CD8-positive, alpha-beta memory T cell (primary cell): Measurements from ENCODE around the gene GATA3. TPM values are rescaled to one million over a fixed set of nuclear protein-coding genes. Genes with fewer than 3 reads are reported as not detected.

Source experiments
- CTCF ChIA-PET: fragments of 350-600 bp; sonication (Branson Sonifier 250); formaldehyde crosslinking; loops from one replicate; lab custom pipeline; 2021; ENCODE audit warnings: antibody characterized with exemption; lab: Charles Lee
- POLR2A ChIA-PET: fragments of 350-600 bp; sonication (Branson Sonifier 250); formaldehyde crosslinking; loops from one replicate; lab custom pipeline; 2021; ENCODE audit warnings: antibody characterized with exemption; lab: Charles Lee
- DNase-seq, 5 donors: peaks; one replicate each; pipeline versions ENCODE4 v3.0.0 to v3.0.0-alpha.2; 2020 to 2022; ENCODE audit warnings: mixed read lengths in 1 of 5
- H3K27ac ChIP-seq: one replicate; pipeline ENCODE4 v1.7.0; 2013; ENCODE audit warnings: low read depth, mild to moderate bottlenecking, low read length, moderate library complexity
- H3K27me3 ChIP-seq: 2 replicates; pipeline ENCODE4 v1.7.0; 2013; ENCODE audit warnings: low read length, mild to moderate bottlenecking; ENCODE audit not compliant: insufficient read depth, poor library complexity, severe bottlenecking
- H3K36me3 ChIP-seq: 2 replicates; pipeline ENCODE4 v1.7.0; 2013; ENCODE audit warnings: mild to moderate bottlenecking, low read length, moderate library complexity; ENCODE audit not compliant: insufficient read depth
- H3K4me1 ChIP-seq: 2 replicates; pipeline ENCODE4 v1.7.0; 2013; ENCODE audit warnings: mild to moderate bottlenecking, low read length, moderate library complexity; ENCODE audit not compliant: insufficient read depth
- H3K4me3 ChIP-seq: 2 replicates; pipeline ENCODE4 v1.7.0; 2013; ENCODE audit warnings: mild to moderate bottlenecking, low read length
- H3K9me3 ChIP-seq: 2 replicates; pipeline ENCODE4 v1.7.0; 2013; ENCODE audit warnings: mild to moderate bottlenecking, low read length
- H3K27ac Mint-ChIP-seq, 8 donors: one replicate each; pipeline ENCODE4 v1.8.0; 2020 to 2021; ENCODE audit warnings: mixed read lengths in 8 of 8, mild to moderate bottlenecking in 6 of 8, inconsistent platforms in 3 of 8, moderate library complexity in 3 of 8
- H3K27me3 Mint-ChIP-seq, 2 donors: one replicate each; pipeline ENCODE4 v1.8.0; 2020 to 2021; ENCODE audit warnings: mixed read lengths in 2 of 2, mild to moderate bottlenecking in 1 of 2, moderate library complexity in 1 of 2
- H3K36me3 Mint-ChIP-seq, 3 donors: one replicate each; pipeline ENCODE4 v1.8.0; 2020 to 2021; ENCODE audit warnings: mixed read lengths in 3 of 3, inconsistent platforms in 1 of 3, mild to moderate bottlenecking in 1 of 3
- H3K4me1 Mint-ChIP-seq, 3 donors: one replicate each; pipeline ENCODE4 v1.8.0; 2020 to 2021; ENCODE audit warnings: mixed read lengths in 3 of 3, inconsistent platforms in 1 of 3, mild to moderate bottlenecking in 1 of 3
- H3K4me3 Mint-ChIP-seq, 7 donors: one replicate each; pipeline ENCODE4 v1.8.0; 2020 to 2021; ENCODE audit warnings: mixed read lengths in 7 of 7, mild to moderate bottlenecking in 6 of 7, moderate library complexity in 4 of 7, inconsistent platforms in 2 of 7
- H3K9me3 Mint-ChIP-seq, 5 donors: one replicate each; pipeline ENCODE4 v1.8.0; 2020 to 2022; ENCODE audit warnings: mixed read lengths in 5 of 5, mild to moderate bottlenecking in 3 of 5, moderate library complexity in 2 of 5, inconsistent platforms in 1 of 5
- polyA plus RNA-seq: library from polyadenylated mRNA; unstranded; fragments of 300-500 nt; fragmentation: Illumina TruSeq; gene quantifications from one replicate; pipeline ENCODE4 v1.2.3, GENCODE V29; 2021
- total RNA-seq, 2 experiments: library from RNA; stranded (reverse); gene quantifications; one replicate each; pipeline ENCODE4 v1.2.3, GENCODE V29; 2021

The GATA3 gene
- total and polyA plus RNA-seq, 3 experiments from 2014 or later, result 48.9 to 58.6 (median 53.3) TPM

DNA sequence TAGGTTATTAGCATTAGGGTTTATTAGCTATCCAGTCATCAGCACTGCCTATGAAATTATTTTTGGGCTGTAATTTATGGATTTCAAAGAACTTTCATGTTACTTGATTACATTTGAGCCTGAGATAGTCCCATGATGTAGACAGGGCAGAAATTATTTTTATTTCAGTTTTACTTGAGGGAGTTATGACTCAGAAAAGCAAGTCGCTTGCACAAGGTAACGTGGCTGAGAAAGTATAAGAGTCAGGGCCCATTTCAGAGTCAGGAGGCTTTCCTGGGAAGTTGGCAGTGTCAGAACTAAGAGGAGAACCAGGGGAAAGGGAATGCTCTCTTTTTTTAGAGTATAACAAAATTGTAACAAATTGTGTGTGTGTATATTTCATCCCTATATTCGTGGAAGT lies 16.5 kb downstream of the GATA3 start:
- H3K36me3 ChIP-seq, result peaks cover 77% of the 10 kb centered on the region
- ChIA-PET CTCF (no interaction called here), POLR2A (interaction anchor here (0.5 to 1.4 kb wide), 2 partner anchors 10 to 22 kb away, joined by 3 to 9 read pairs; no protein-coding TSS in a partner anchor)
- Mint-ChIP-seq H3K27ac (peak overlapping the region in 7 of 8 donors; percentile 13 to 91 (median 83)), H3K36me3 (peaks cover 28 to 95% (median 53%) of the 10 kb centered on the region in 3 donors), H3K27me3 (peaks cover 0 to 3% of the 10 kb centered on the region in 2 donors), H3K9me3 (no peaks in the 10 kb centered on the region), H3K4me3 (peak overlapping the region in 1 of 7 donors; percentile 38), H3K4me1 (peaks cover 53 to 86% (median 84%) of the 10 kb centered on the region in 3 donors)
- H3K4me3 ChIP-seq, result no peak overlapping the region
- no peaks in the 10 kb centered on the region for H3K9me3 ChIP-seq
- H3K4me1 ChIP-seq, result peaks cover 21% of the 10 kb centered on the region
- no peaks in the 10 kb centered on the region for H3K27me3 ChIP-seq
- H3K27ac ChIP-seq, result no peak overlapping the region
- no peak for DNase-seq

DNA sequence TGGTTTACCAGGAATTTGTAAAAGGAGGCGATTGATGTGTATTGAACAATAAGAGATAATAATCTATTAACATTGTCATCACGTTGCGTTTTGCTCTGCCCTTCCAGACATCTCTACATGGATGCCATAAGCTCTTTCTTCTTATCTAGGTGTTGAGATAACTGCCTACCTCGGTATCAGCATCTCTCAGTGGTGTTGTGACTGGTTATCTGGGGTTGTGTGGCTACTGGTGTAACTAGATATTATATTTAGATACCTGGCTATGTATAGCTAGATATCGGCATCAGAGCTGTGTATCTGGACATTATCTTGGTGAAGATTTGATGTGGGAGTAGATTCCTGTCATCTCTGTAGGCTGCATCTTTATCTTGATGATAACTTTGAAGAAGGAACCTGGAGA lies 17.2 kb downstream of the GATA3 start:
- H3K4me3 Mint-ChIP-seq, result no peak overlapping the region
- H3K4me3 ChIP-seq, result no peak overlapping the region
- CTCF ChIA-PET, result no interaction called here

DNA sequence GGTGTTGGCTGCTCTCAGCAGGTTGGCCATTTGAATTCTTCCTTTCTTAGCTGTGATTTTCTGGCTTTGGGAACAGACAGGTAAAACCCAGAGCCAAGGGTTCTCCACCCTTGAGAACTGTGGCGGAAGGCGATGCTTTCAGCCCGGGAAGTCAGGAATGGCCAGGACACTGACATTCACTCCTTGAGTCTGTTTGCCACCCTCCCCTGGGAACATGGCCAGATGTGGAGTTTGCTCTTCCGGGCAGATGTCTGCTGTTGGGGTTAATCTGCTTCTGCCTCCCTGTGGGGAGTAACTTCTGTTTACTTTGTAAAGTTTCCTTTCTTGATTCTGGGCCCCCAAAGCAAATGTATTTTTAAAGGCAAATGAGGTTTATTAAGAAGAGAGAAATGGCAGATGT lies 17.7 kb downstream of the GATA3 start:
- H3K27me3 Mint-ChIP-seq, result peaks cover 0 to 3% of the 10 kb centered on the region in 2 donors
- H3K4me1 Mint-ChIP-seq, result peaks cover 42 to 77% (median 72%) of the 10 kb centered on the region in 3 donors
- no peaks in the 10 kb centered on the region for H3K9me3 Mint-ChIP-seq
- peaks cover 20 to 89% (median 44%) of the 10 kb centered on the region in 3 donors for H3K36me3 Mint-ChIP-seq
- CTCF ChIA-PET, result no interaction called here
- H3K36me3 ChIP-seq, result peaks cover 68% of the 10 kb centered on the region
- no peaks in the 10 kb centered on the region for H3K9me3 ChIP-seq
- no peak overlapping the region for H3K27ac ChIP-seq
- DNase-seq, result no peak
- POLR2A ChIA-PET, result interaction anchor here (1.4 kb wide), 1 partner anchor 12 kb away, joined by 9 read pairs; no protein-coding TSS in a partner anchor
- H3K4me3 Mint-ChIP-seq, result peak overlapping the region in 1 of 7 donors; percentile 10
- peak overlapping the region; percentile 7 to 85 (median 58) for H3K27ac Mint-ChIP-seq
- no peaks in the 10 kb centered on the region for H3K27me3 ChIP-seq
- peaks cover 13% of the 10 kb centered on the region for H3K4me1 ChIP-seq
- H3K4me3 ChIP-seq, result no peak overlapping the region

More for the DNA sequence above, 17.2 kb downstream of the GATA3 start:
- peaks cover 70% of the 10 kb centered on the region for H3K36me3 ChIP-seq
- DNase-seq, result no peak
- H3K27ac ChIP-seq, result no peak overlapping the region
- no peaks in the 10 kb centered on the region for H3K9me3 ChIP-seq
- peaks cover 47 to 80% (median 77%) of the 10 kb centered on the region in 3 donors for H3K4me1 Mint-ChIP-seq
- H3K9me3 Mint-ChIP-seq, result no peaks in the 10 kb centered on the region
- H3K27ac Mint-ChIP-seq, result peak overlapping the region in 7 of 8 donors; percentile 18 to 86 (median 55)
- peaks cover 0 to 3% of the 10 kb centered on the region in 2 donors for H3K27me3 Mint-ChIP-seq
- peaks cover 24 to 91% (median 49%) of the 10 kb centered on the region in 3 donors for H3K36me3 Mint-ChIP-seq
- no peaks in the 10 kb centered on the region for H3K27me3 ChIP-seq
- H3K4me1 ChIP-seq, result peaks cover 15% of the 10 kb centered on the region
- POLR2A ChIA-PET, result interaction anchor here (0.6 to 1.4 kb wide), 2 partner anchors 11 to 57 kb away, joined by 3 to 9 read pairs; no protein-coding TSS in a partner anchor

DNA sequence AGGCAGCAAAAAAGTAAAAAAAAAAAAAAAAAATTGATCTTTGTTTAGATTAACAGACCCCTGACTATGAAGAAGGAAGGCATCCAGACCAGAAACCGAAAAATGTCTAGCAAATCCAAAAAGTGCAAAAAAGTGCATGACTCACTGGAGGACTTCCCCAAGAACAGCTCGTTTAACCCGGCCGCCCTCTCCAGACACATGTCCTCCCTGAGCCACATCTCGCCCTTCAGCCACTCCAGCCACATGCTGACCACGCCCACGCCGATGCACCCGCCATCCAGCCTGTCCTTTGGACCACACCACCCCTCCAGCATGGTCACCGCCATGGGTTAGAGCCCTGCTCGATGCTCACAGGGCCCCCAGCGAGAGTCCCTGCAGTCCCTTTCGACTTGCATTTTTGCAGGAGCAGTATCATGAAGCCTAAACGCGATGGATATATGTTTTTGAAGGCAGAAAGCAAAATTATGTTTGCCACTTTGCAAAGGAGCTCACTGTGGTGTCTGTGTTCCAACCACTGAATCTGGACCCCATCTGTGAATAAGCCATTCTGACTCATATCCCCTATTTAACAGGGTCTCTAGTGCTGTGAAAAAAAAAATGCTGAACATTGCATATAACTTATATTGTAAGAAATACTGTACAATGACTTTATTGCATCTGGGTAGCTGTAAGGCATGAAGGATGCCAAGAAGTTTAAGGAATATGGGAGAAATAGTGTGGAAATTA lies 19.4 kb downstream of the GATA3 start:
- ChIA-PET CTCF (interaction anchor here (0.7 to 1.9 kb wide), 2 partner anchors 14 to 60 kb away, joined by 3 to 5 read pairs; no protein-coding TSS in a partner anchor), POLR2A (interaction anchor here (1.1 kb wide), 1 partner anchor 14 kb away, joined by 3 read pairs; no protein-coding TSS in a partner anchor)
- Histone ChIP-seq H3K36me3 (peaks cover 57% of the 10 kb centered on the region), H3K4me1 (peaks cover 5% of the 10 kb centered on the region), H3K9me3 (no peaks in the 10 kb centered on the region), H3K4me3 (no peak overlapping the region), H3K27me3 (no peaks in the 10 kb centered on the region), H3K27ac (no peak overlapping the region)
- Mint-ChIP-seq H3K27ac (peak overlapping the region in 7 of 8 donors; percentile 46 to 86 (median 72)), H3K4me3 (no peak overlapping the region), H3K36me3 (peaks cover 18 to 83% (median 46%) of the 10 kb centered on the region in 3 donors), H3K9me3 (no peaks in the 10 kb centered on the region), H3K27me3 (peaks cover 0 to 3% of the 10 kb centered on the region in 2 donors), H3K4me1 (peaks cover 29 to 66% (median 62%) of the 10 kb centered on the region in 3 donors)
- no peak for DNase-seq

DNA sequence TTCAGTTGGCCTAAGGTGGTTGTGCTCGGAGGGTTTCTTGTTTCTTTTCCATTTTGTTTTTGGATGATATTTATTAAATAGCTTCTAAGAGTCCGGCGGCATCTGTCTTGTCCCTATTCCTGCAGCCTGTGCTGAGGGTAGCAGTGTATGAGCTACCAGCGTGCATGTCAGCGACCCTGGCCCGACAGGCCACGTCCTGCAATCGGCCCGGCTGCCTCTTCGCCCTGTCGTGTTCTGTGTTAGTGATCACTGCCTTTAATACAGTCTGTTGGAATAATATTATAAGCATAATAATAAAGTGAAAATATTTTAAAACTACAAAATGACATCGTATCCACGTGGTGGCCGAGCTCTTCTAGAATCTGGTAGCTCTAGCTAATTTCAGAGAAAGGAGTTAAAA lies 20.4 kb downstream of the GATA3 start:
- peaks cover 11 to 79% (median 40%) of the 10 kb centered on the region in 3 donors for H3K36me3 Mint-ChIP-seq
- Histone ChIP-seq H3K27me3 (no peaks in the 10 kb centered on the region), H3K36me3 (peaks cover 46% of the 10 kb centered on the region), H3K27ac (no peak overlapping the region), H3K4me1 (no peaks in the 10 kb centered on the region), H3K4me3 (no peak overlapping the region), H3K9me3 (no peaks in the 10 kb centered on the region)
- peak overlapping the region in 4 of 8 donors; percentile 42 to 82 (median 62) for H3K27ac Mint-ChIP-seq
- no peaks in the 10 kb centered on the region for H3K9me3 Mint-ChIP-seq
- no peak overlapping the region for H3K4me3 Mint-ChIP-seq
- peaks cover 0 to 3% of the 10 kb centered on the region in 2 donors for H3K27me3 Mint-ChIP-seq
- ChIA-PET CTCF (interaction anchor here (0.8 to 1.9 kb wide), 2 partner anchors 15 to 335 kb away, joined by 3 to 5 read pairs; no protein-coding TSS in a partner anchor), POLR2A (interaction anchor here (1.9 kb wide), 1 partner anchor 14 kb away, joined by 4 read pairs; no protein-coding TSS in a partner anchor)
- no peak for DNase-seq
- peaks cover 23 to 56% (median 51%) of the 10 kb centered on the region in 3 donors for H3K4me1 Mint-ChIP-seq

DNA sequence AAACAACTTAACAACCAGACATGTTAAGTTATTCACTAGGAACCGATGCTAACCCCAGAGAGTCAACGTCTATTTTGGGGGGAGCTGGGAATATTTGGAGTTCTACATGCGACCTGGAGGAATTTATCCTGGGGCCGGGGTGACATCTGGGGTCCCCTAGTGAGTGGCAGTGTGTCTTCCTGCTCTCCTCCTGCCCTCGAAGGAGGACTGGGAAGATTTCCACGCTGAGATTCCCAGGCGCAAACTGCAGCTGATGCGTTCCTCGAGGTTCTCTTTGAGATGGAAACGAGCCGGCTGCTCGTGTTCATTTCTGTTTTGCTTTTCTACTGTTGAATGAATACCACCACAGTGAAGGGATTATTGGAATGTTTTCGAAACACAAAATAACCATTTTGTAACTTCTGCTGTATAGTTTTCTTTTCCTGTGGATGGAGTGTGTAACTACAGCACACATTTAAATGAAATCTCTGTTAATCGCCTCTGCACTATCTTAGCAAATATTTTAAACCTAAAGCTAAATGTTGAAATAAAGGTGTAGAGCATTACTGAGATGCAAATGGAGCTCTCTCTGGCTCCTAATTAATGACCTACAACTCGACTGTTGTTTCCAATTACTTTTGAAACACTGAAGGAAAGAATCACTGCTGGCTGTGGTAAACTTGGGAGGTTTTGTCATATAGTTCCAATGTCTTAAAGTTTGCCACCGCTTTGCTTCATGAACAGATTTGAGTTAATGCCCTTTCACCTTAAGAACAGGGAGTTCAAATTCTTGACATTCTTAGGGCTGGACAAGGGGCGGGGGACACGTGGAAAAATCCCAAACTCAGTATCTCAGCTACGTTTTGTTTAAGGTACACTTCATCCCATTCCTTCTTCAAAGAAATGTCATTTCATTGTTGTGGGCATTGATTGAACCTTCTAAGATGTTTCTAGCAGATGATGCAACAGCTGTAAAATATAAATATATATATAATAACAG lies 21.1 kb downstream of the GATA3 start:
- CTCF ChIA-PET, result interaction anchor here (0.8 to 1.9 kb wide), 2 partner anchors 16 to 334 kb away, joined by 3 to 5 read pairs; no protein-coding TSS in a partner anchor
- H3K4me3 Mint-ChIP-seq, result no peak overlapping the region
- H3K4me3 ChIP-seq, result no peak overlapping the region
- H3K27ac ChIP-seq, result no peak overlapping the region
- peaks cover 41% of the 10 kb centered on the region for H3K36me3 ChIP-seq
- H3K27me3 Mint-ChIP-seq, result peaks cover 0 to 3% of the 10 kb centered on the region in 2 donors
- peak overlapping the region in 1 of 8 donors; percentile 30 for H3K27ac Mint-ChIP-seq
- H3K9me3 Mint-ChIP-seq, result no peaks in the 10 kb centered on the region
- H3K36me3 Mint-ChIP-seq, result peaks cover 8 to 75% (median 35%) of the 10 kb centered on the region in 3 donors
- H3K4me1 Mint-ChIP-seq, result peaks cover 18 to 49% (median 44%) of the 10 kb centered on the region in 3 donors
- no peaks in the 10 kb centered on the region for H3K9me3 ChIP-seq
- POLR2A ChIA-PET, result interaction anchor here (0.5 to 1.9 kb wide), 3 partner anchors 11 to 21 kb away, joined by 4 to 6 read pairs (median 4); partner anchors contain the start of gene GATA3
- DNase-seq, result no peak
- no peaks in the 10 kb centered on the region for H3K4me1 ChIP-seq
- no peaks in the 10 kb centered on the region for H3K27me3 ChIP-seq

DNA sequence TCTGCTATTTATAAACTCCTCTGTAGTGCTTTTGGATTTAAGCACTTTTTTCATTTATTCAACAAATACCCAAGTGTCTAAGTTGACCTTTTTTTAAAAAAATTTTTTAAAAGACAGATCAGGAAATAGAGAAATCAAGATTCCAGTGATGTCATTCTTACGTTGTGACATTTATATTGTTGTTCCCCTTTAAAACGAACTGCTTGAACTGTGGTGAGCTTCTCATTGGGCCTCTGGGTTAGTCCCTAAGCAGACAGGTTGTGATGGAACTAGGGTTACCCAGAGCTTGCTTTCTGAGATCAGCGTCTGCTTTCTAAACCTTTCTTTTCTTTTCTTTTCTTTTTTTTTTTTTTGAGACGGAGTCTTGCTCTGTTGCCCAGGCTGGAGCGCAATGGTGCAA lies 22.4 kb downstream of the GATA3 start:
- Histone ChIP-seq H3K4me1 (no peaks in the 10 kb centered on the region), H3K36me3 (peaks cover 36% of the 10 kb centered on the region)
- CTCF ChIA-PET, result interaction anchor here (1.2 kb wide), 1 partner anchor 24 kb away, joined by 3 read pairs; no protein-coding TSS in a partner anchor

More for the DNA sequence above, 22.4 kb downstream of the GATA3 start:
- peak overlapping the region in 2 of 8 donors; percentile 17 to 31 for H3K27ac Mint-ChIP-seq
- peaks cover 13 to 72% (median 34%) of the 10 kb centered on the region in 3 donors for H3K36me3 Mint-ChIP-seq
- no peaks in the 10 kb centered on the region for H3K27me3 Mint-ChIP-seq
- DNase-seq, result no peak
- Histone ChIP-seq H3K4me3 (no peak overlapping the region), H3K9me3 (no peaks in the 10 kb centered on the region), H3K27ac (no peak overlapping the region), H3K27me3 (no peaks in the 10 kb centered on the region)
- H3K4me1 Mint-ChIP-seq, result peaks cover 11 to 36% (median 31%) of the 10 kb centered on the region in 3 donors
- POLR2A ChIA-PET, result interaction anchor here (0.6 kb wide), 1 partner anchor 65 kb away, joined by 3 read pairs; no protein-coding TSS in a partner anchor
- no peaks in the 10 kb centered on the region for H3K9me3 Mint-ChIP-seq
- no peak overlapping the region for H3K4me3 Mint-ChIP-seq
